K562 (cell line): Measurements from ENCODE around the gene SPHK2. TPM values are rescaled to one million over a fixed set of nuclear protein-coding genes. Genes with fewer than 3 reads are reported as not detected.

ENCODE experiments used
- ATAC-seq: fragments of 200-7000 bp; cut with Tn5 transposase; 3 replicates; pipeline ENCODE4 v1.9.1; 2020; ENCODE audit warnings: moderate library complexity
- BruUV-seq: library from RNA; stranded (reverse); fragments of 400-500 nt; replicated peaks from 2 replicates; lab custom pipeline; 2021; lab: Mats Ljungman, UMichigan
- CTCF ChIA-PET: fragments of 300-600 bp; formaldehyde crosslinking; extraction: SDS; loops from one replicate; lab custom pipeline; 2021; ENCODE audit warnings: low intra/inter-chr PET ratio; lab: Yijun Ruan, JAX
- POLR2A ChIA-PET: fragments of 300-600, 350-650 bp; sonication (Branson Sonifier 250); formaldehyde crosslinking; extraction: SDS; loops from one replicate; lab custom pipeline; 2021; ENCODE audit warnings: antibody characterized with exemption, inconsistent platforms; lab: Yijun Ruan, JAX
- DNase-seq, 4 experiments: peaks; one replicate each; pipeline versions ENCODE4 v3.0.0 to v3.0.0-alpha.2; 2011 to 2018; ENCODE audit warnings: low spot score in 3 of 4, mixed read lengths in 3 of 4; ENCODE audit errors: extremely low read depth in 1 of 4
- FAIRE-seq: peaks from 2 replicates; lab custom pipeline; 2011; peaks lifted over from hg19 to GRCh38; lab: Jason Lieb, UNC
- H2AFZ ChIP-seq: 2 replicates; pipeline ENCODE4 v1.6.0; 2011; ENCODE audit warnings: low read depth, low read length, control low read depth, inconsistent platforms
- H3K27ac ChIP-seq: fragments of 200-600 bp; 3 replicates; pipeline ENCODE4 v1.8.0; 2011; ENCODE audit warnings: low read depth, mild to moderate bottlenecking, control low read depth, inconsistent platforms, low read length, moderate library complexity, mixed read lengths; ENCODE audit errors: extremely low read depth
- H3K27me3 ChIP-seq, 2 experiments: fragments of 300-600 bp in 1 of 2; 2 replicates in 1 of 2; 3 replicates in 1 of 2; pipeline versions ENCODE4 v1.6.0 to v1.8.0; 2011; ENCODE audit warnings: inconsistent platforms in 2 of 2, low read length in 2 of 2, mild to moderate bottlenecking in 1 of 2, mixed read lengths in 1 of 2, moderate library complexity in 1 of 2; ENCODE audit not compliant: control insufficient read depth in 2 of 2, insufficient read depth in 2 of 2
- H3K36me3 ChIP-seq: fragments of 300-600 bp; 3 replicates; pipeline ENCODE4 v1.8.0; 2011; ENCODE audit warnings: mild to moderate bottlenecking, low read length, inconsistent platforms; ENCODE audit not compliant: control insufficient read depth, insufficient read depth
- H3K4me1 ChIP-seq, 2 experiments: fragments of 200-600 bp in 1 of 2; replicated peaks in 1 of 2; 2 replicates in 1 of 2; 3 replicates in 1 of 2; pipeline versions ENCODE4 v1.5.1 to v1.8.0; 2011; ENCODE audit warnings: inconsistent platforms in 2 of 2, low read length in 2 of 2, mild to moderate bottlenecking in 1 of 2, mixed read lengths in 1 of 2, moderate library complexity in 1 of 2; ENCODE audit not compliant: control insufficient read depth in 2 of 2, insufficient read depth in 2 of 2
- H3K4me2 ChIP-seq: 2 replicates; pipeline ENCODE4 v1.6.1; 2011; ENCODE audit warnings: low read length, control low read depth, inconsistent platforms, mixed read lengths; ENCODE audit not compliant: insufficient read depth
- H3K4me3 ChIP-seq: fragments of 200-600 bp; sonication (generic), shearing (Covaris generic); 2 replicates; pipeline ENCODE4 v1.5.1; 2016; ENCODE audit warnings: control low read depth, inconsistent platforms
- H3K79me2 ChIP-seq: fragments of 200-600 bp; 3 replicates; pipeline ENCODE4 v1.8.0; 2011; ENCODE audit warnings: low read length, inconsistent platforms; ENCODE audit not compliant: control insufficient read depth, insufficient read depth
- H3K9ac ChIP-seq, 2 experiments: 2 replicates each; pipeline versions ENCODE4 v1.6.0 to v1.6.1; 2011; ENCODE audit warnings: low read depth in 2 of 2, low read length in 2 of 2, control low read depth in 1 of 2, inconsistent platforms in 1 of 2, mild to moderate bottlenecking in 1 of 2, mixed read lengths in 1 of 2; ENCODE audit not compliant: insufficient read depth in 1 of 2
- H3K9me1 ChIP-seq: one replicate; pipeline ENCODE4 v1.6.0; 2011; ENCODE audit warnings: inconsistent platforms, mild to moderate bottlenecking, low read length, moderate library complexity; ENCODE audit not compliant: control insufficient read depth, insufficient read depth
- H3K9me3 ChIP-seq: replicated peaks from 2 replicates; pipeline ENCODE4 v1.5.1; 2011; ENCODE audit warnings: low read depth, low read length, inconsistent platforms; ENCODE audit not compliant: control insufficient read depth, insufficient read depth
- H4K20me1 ChIP-seq: replicated peaks from 2 replicates; pipeline ENCODE4 v1.6.1; 2011; ENCODE audit warnings: low read length, inconsistent platforms, mixed read lengths; ENCODE audit not compliant: control insufficient read depth, insufficient read depth
- DDX20 ChIP-seq: fragments of 450-650 bp; IDR thresholded peaks from 2 replicates; pipeline ENCODE4 v1.6.1; 2016; ENCODE audit warnings: missing genetic modification characterization, low read depth, mild to moderate bottlenecking, missing compliant biosample characterization, moderate library complexity
- DPF2 ChIP-seq: fragments of 450-650 bp; IDR thresholded peaks from 2 replicates; pipeline ENCODE4 v1.6.1; 2016
- E2F3 ChIP-seq: fragments of 250-450 bp; sonication (Bioruptor Pico); IDR thresholded peaks from 2 replicates; pipeline ENCODE4 v1.4.0; 2020; ENCODE audit warnings: mild to moderate bottlenecking
- E2F8 ChIP-seq: fragments of 450-650 bp; IDR thresholded peaks from 2 replicates; pipeline ENCODE4 v1.7.1; 2018; ENCODE audit warnings: mild to moderate bottlenecking, low read depth; ENCODE audit not compliant: partially characterized antibody
- ELF1 ChIP-seq: fragments of 200-800 bp; sonication (Bioruptor generic); IDR thresholded peaks from 2 replicates; pipeline ENCODE4 v1.6.1; 2016; ENCODE audit warnings: missing genetic modification characterization, missing compliant biosample characterization
- ESRRB ChIP-seq: fragments of 250-450 bp; sonication (Bioruptor Pico); IDR thresholded peaks from 2 replicates; pipeline ENCODE4 v1.5.0; 2020; ENCODE audit warnings: mild to moderate bottlenecking, moderate library complexity, borderline replicate concordance
- GABPA ChIP-seq: fragments of 200-800 bp; sonication (Bioruptor generic); conservative IDR thresholded peaks from 2 replicates; pipeline ENCODE4 v1.6.1; 2016; ENCODE audit warnings: low read depth, missing genetic modification characterization, missing compliant biosample characterization
- KDM5B ChIP-seq: fragments of 200-600 bp; sonication (generic); IDR thresholded peaks from 2 replicates; pipeline ENCODE4 v1.6.1; 2012; ENCODE audit warnings: low read depth, mild to moderate bottlenecking, moderate library complexity, low read length, control low read depth, inconsistent platforms; ENCODE audit not compliant: insufficient replicate concordance
- KLF1 ChIP-seq: fragments of 450-650 bp; IDR thresholded peaks from 2 replicates; pipeline ENCODE4 v1.6.1; 2016; ENCODE audit warnings: missing genetic modification characterization, missing compliant biosample characterization
- MIER1 ChIP-seq: fragments of 450-650 bp; IDR thresholded peaks from 2 replicates; pipeline ENCODE4 v1.6.1; 2016; ENCODE audit warnings: antibody characterized with exemption, mild to moderate bottlenecking, low read depth
- MLLT1 ChIP-seq, 2 experiments: fragments of 450-650 bp; IDR thresholded peaks; 2 replicates each; pipeline ENCODE4 v1.6.1; 2016
- MTA1 ChIP-seq: fragments of 450-650 bp; IDR thresholded peaks from 2 replicates; pipeline ENCODE4 v1.6.1; 2017; ENCODE audit warnings: borderline replicate concordance
- RFX7 ChIP-seq: fragments of 250-450 bp; sonication (Bioruptor Pico); IDR thresholded peaks from 2 replicates; pipeline ENCODE4 v1.5.1; 2021; ENCODE audit warnings: mild to moderate bottlenecking
- STAG1 ChIP-seq: sonication (generic); formaldehyde crosslinking; IDR thresholded peaks from 2 replicates; pipeline ENCODE4 v1.5.0; 2020; ENCODE audit warnings: missing genetic modification reagents, borderline replicate concordance
- THRB ChIP-seq: fragments of 450-650 bp; formaldehyde crosslinking; conservative IDR thresholded peaks from 2 replicates; pipeline ENCODE4 v1.4.0; 2022; ENCODE audit warnings: mild to moderate bottlenecking, missing genetic modification characterization
- ZBTB7A ChIP-seq: IDR thresholded peaks from 2 replicates; pipeline ENCODE4 v1.6.1; 2011; ENCODE audit warnings: low read depth, mild to moderate bottlenecking, low read length, moderate library complexity, borderline replicate concordance; ENCODE audit not compliant: control insufficient read depth
- ZC3H8 ChIP-seq: fragments of 450-650 bp; IDR thresholded peaks from 2 replicates; pipeline ENCODE4 v1.6.1; 2017
- ZNF133 ChIP-seq: fragments of 250-450 bp; sonication (Bioruptor Pico); IDR thresholded peaks from 2 replicates; pipeline ENCODE4 v1.4.0; 2020; ENCODE audit warnings: mild to moderate bottlenecking
- WGBS: fragments of 100-300 bp; shearing (Covaris generic); methylation state at CpG from one replicate; pipeline ENCODE4 v1.1.6; 2016; ENCODE audit warnings: low coverage, mixed read lengths; ENCODE audit not compliant: insufficient coverage; ENCODE audit errors: missing lambda C conversion rate; 5-methylcytosine and 5-hydroxymethylcytosine counted together
- in situ Hi-C: fragments of 300-500 bp; cut with MboI; formaldehyde crosslinking; loops from 4 replicates; pipeline ENCODE4 v1.15.0; 2018; ENCODE audit warnings: inconsistent platforms, mixed read lengths
- intact Hi-C: fragments of 100-400 bp; cut with micrococcal nuclease; formaldehyde crosslinking; loops from 2 replicates; pipeline ENCODE4 v1.14.2; 2022
- polyA plus RNA-seq, 8 experiments: library from polyadenylated mRNA; depleted of rRNA in 4 of 8; stranded (reverse) in 5 of 8; unstranded in 3 of 8; fragments of >200 nt; fragmentation: Nextera tagmentation in 2 of 8; fragmentation: Illumina TruSeq in 1 of 8; extraction: Ambion mirVana in 2 of 8; extraction: Trizol in 1 of 8; gene quantifications; 2 replicates each; pipeline versions ENCODE4 v1.2.1 to v1.2.3, GENCODE V29; 2011 to 2014; ENCODE audit warnings: inconsistent platforms in 1 of 8, missing spikeins in 1 of 8
- total RNA-seq, 7 experiments: library from RNA; depleted of rRNA in 6 of 7; stranded (reverse); fragments of >200 nt in 6 of 7; fragmentation: Illumina TruSeq in 2 of 7; extraction: Trizol in 2 of 7; gene quantifications; 2 replicates each; pipeline versions ENCODE4 v1.2.1 to v1.2.3, GENCODE V29; 2011 to 2021; ENCODE audit warnings: low replicate concordance in 1 of 7

Gene SPHK2
- total and polyA plus RNA-seq, 9 of the 15 experiments (the other 6 are each of a cell fraction or from before 2014, with no cell fraction given) = 0.10 to 15.2 (median 2.9) TPM

- Histone ChIP-seq H3K79me2 (peaks cover 27% of the 10 kb centered on the region; the same call in 2 of the 3 replicates), H3K36me3 (no peaks in the 10 kb centered on the region), H4K20me1 (0 out of 2 replicates have a peak, but pooled peaks cover 4% of the 10 kb centered on the region), H3K9ac (peak overlapping the region; percentile 78 to 94), H3K4me3 (peak overlapping the region; percentile 51), H3K4me2 (peak overlapping the region; percentile 100), H3K27ac (peak overlapping the region; percentile 91), H3K27me3 (no peaks in the 10 kb centered on the region), H3K9me1 (peaks cover 3% of the 10 kb centered on the region), H3K4me1 (peaks cover 32 to 58% of the 10 kb centered on the region in 2 experiments), H3K9me3 (no peaks in the 10 kb centered on the region), H2AFZ (peak overlapping the region; percentile 93)
- DNase-seq (peak; percentile 77 to 88 (median 80)), ATAC-seq (peak; percentile 13), FAIRE-seq (peak; percentile 56)
- intact Hi-C loops (no loop called here), in situ Hi-C loops (no loop called here)
- ChIA-PET CTCF (interaction anchor here (0.6 kb wide), 1 partner anchor 103 kb away, joined by 3 read pairs; no protein-coding TSS in a partner anchor), POLR2A (interaction anchor here (1.1 to 1.3 kb wide), 2 partner anchors 142 to 355 kb away, joined by 3 to 4 read pairs; partner anchors contain the start of gene RUVBL2)
- no TSS peak for BruUV-seq
- 9% methylated on average over 16 of the region's 16 CpGs for WGBS
- TF ChIP-seq ELF1 (tag) = no peak
- no peak for TF ChIP-seq ESRRB (CRISPR knock-in tag)
- no peak for TF ChIP-seq THRB (CRISPR knock-in tag)
- peak; percentile 3; the same call in 1 of the 2 replicates for TF ChIP-seq MTA1
- 0 out of 2 replicates have a peak, but pooled peaks have one; percentile 7 for TF ChIP-seq MIER1
- TF ChIP-seq STAG1 (CRISPR knock-in tag) = no peak
- no peak for TF ChIP-seq RFX7
- TF ChIP-seq DDX20 = no peak
- no peak for TF ChIP-seq ZC3H8
- no peak for TF ChIP-seq MLLT1 (IDR thresholded peaks at IDR 0.05)
- no peak for TF ChIP-seq E2F8
- TF ChIP-seq KLF1 = no peak
- no peak for TF ChIP-seq E2F3 (CRISPR knock-in tag)
- peak; percentile 87; the same call in 1 of the 2 replicates for TF ChIP-seq ZBTB7A
- no peak for TF ChIP-seq KDM5B
- TF ChIP-seq DPF2 = no peak
- no peak for TF ChIP-seq ZNF133
- 0 out of 2 replicates have a peak, but pooled peaks have one; percentile 1 for TF ChIP-seq GABPA (tag)
These were observed 19.6 kb downstream of the SPHK2 start for GRCh38 chr19:48638831-48639381.
